CD4-positive, alpha-beta memory T cell (primary cell): ENCODE data around the gene GPR18. TPM values are rescaled to one million over a fixed set of nuclear protein-coding genes. Genes with fewer than 3 reads are reported as not detected.
"Not testable (repeated sequence)": the region's sequence is repeated elsewhere in the genome, so short reads cannot be mapped to it uniquely, and the experiment has no call there.

ENCODE experiments used
- CTCF ChIA-PET: fragments of 350-600 bp; sonication (Branson Sonifier 250); formaldehyde crosslinking; loops from one replicate; lab custom pipeline; 2021; ENCODE audit warnings: inconsistent platforms; ENCODE audit not compliant: partially characterized antibody; lab: Charles Lee
- POLR2A ChIA-PET: fragments of 350-600 bp; sonication (Branson Sonifier 250); formaldehyde crosslinking; loops from one replicate; lab custom pipeline; 2021; ENCODE audit not compliant: partially characterized antibody; lab: Charles Lee
- DNase-seq, 5 donors: peaks; one replicate each; pipeline versions ENCODE4 v3.0.0 to v3.0.0-alpha.2; 2020 to 2022; ENCODE audit warnings: mixed read lengths in 1 of 5
- H3K27ac ChIP-seq: one replicate; pipeline ENCODE4 v1.7.0; 2013; ENCODE audit warnings: low read depth, low read length
- H3K27me3 ChIP-seq: 2 replicates; pipeline ENCODE4 v1.7.0; 2013; ENCODE audit warnings: mild to moderate bottlenecking, low read length, moderate library complexity; ENCODE audit not compliant: insufficient read depth
- H3K36me3 ChIP-seq: 2 replicates; pipeline ENCODE4 v1.7.0; 2013; ENCODE audit warnings: mild to moderate bottlenecking, low read length, moderate library complexity; ENCODE audit not compliant: insufficient read depth
- H3K4me1 ChIP-seq: 2 replicates; pipeline ENCODE4 v1.7.0; 2013; ENCODE audit warnings: mild to moderate bottlenecking, low read length, moderate library complexity; ENCODE audit not compliant: insufficient read depth
- H3K4me3 ChIP-seq, 2 donors: one replicate each; pipeline ENCODE4 v1.7.0; 2013; ENCODE audit warnings: low read length in 2 of 2, mild to moderate bottlenecking in 1 of 2
- H3K9me3 ChIP-seq, 2 donors: one replicate each; pipeline ENCODE4 v1.7.0; 2013; ENCODE audit warnings: low read length in 2 of 2, control low read depth in 1 of 2; ENCODE audit not compliant: control insufficient read depth in 1 of 2
- H3K27ac Mint-ChIP-seq, 7 donors: one replicate each; pipeline ENCODE4 v1.8.0; 2020 to 2021; ENCODE audit warnings: mixed read lengths in 7 of 7, mild to moderate bottlenecking in 6 of 7, inconsistent platforms in 3 of 7, moderate library complexity in 3 of 7
- H3K27me3 Mint-ChIP-seq, 2 donors: one replicate each; pipeline ENCODE4 v1.8.0; 2020 to 2021; ENCODE audit warnings: mixed read lengths in 2 of 2
- H3K36me3 Mint-ChIP-seq, 2 donors: one replicate each; pipeline ENCODE4 v1.8.0; 2020 to 2021; ENCODE audit warnings: mixed read lengths in 2 of 2, inconsistent platforms in 1 of 2, mild to moderate bottlenecking in 1 of 2
- H3K4me1 Mint-ChIP-seq, 4 donors: one replicate each; pipeline ENCODE4 v1.8.0; 2020 to 2021; ENCODE audit warnings: mixed read lengths in 4 of 4, mild to moderate bottlenecking in 1 of 4
- H3K4me3 Mint-ChIP-seq, 8 donors: one replicate each; pipeline ENCODE4 v1.8.0; 2020 to 2021; ENCODE audit warnings: mixed read lengths in 8 of 8, mild to moderate bottlenecking in 7 of 8, moderate library complexity in 6 of 8, inconsistent platforms in 3 of 8
- H3K9me3 Mint-ChIP-seq, 8 donors: one replicate each; pipeline ENCODE4 v1.8.0; 2020 to 2021; ENCODE audit warnings: mixed read lengths in 8 of 8, mild to moderate bottlenecking in 5 of 8, inconsistent platforms in 3 of 8, moderate library complexity in 1 of 8
- intact Hi-C: fragments of 100-400 bp; cut with micrococcal nuclease; formaldehyde crosslinking; loops from one replicate; pipeline ENCODE4 v1.15.1; 2023
- polyA plus RNA-seq, 2 donors: library from polyadenylated mRNA; unstranded; fragments of 300-500 nt; fragmentation: Illumina TruSeq; gene quantifications; one replicate each; pipeline ENCODE4 v1.2.3, GENCODE V29; 2021
- total RNA-seq, 2 experiments: library from RNA; stranded (reverse); gene quantifications; one replicate each; pipeline ENCODE4 v1.2.3, GENCODE V29; 2021

The GPR18 gene
- total and polyA plus RNA-seq, 4 experiments from 2014 or later: 21.5 to 29.5 (median 22.9) TPM

DNA sequence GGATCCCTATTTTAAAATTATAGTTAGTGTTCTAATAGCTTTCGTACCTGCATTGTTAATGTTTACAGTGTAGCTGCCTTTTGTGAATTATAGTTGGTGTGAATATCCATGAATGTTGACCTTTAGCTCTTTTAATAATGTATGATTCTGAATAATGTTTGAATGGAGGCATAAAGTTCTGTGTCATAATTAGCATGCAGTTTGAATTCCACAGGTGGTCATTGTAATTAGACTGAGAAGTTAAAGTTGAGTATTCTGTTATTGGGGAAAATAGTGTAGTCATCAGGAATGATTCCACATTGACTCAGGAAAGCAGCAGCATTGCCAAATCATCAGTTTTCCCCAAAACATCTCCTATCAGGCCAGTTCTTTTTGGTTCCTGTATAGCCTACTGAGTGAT lies 12.1 kb downstream of the GPR18 start:
- Histone ChIP-seq H3K27ac (no peak overlapping the region), H3K9me3 (no peaks in the 10 kb centered on the region), H3K4me1 (peaks cover 14% of the 10 kb centered on the region), H3K4me3 (no peak overlapping the region), H3K36me3 (peaks cover 6% of the 10 kb centered on the region), H3K27me3 (no peaks in the 10 kb centered on the region)
- intact Hi-C loops: no loop called here
- POLR2A ChIA-PET: no interaction called here
- no peak for DNase-seq
- H3K4me1 Mint-ChIP-seq: peaks cover 16 to 37% (median 22%) of the 10 kb centered on the region in 4 donors
- H3K27ac Mint-ChIP-seq: peak overlapping the region in 2 of 7 donors; percentile 32 to 86
- no peak overlapping the region for H3K4me3 Mint-ChIP-seq
- H3K36me3 Mint-ChIP-seq: peaks cover 52 to 59% of the 10 kb centered on the region in 2 donors
- peaks cover 0 to 4% (median 0%) of the 10 kb centered on the region in 8 donors for H3K9me3 Mint-ChIP-seq
- CTCF ChIA-PET: interaction anchor here (0.6 to 2.0 kb wide), 7 partner anchors 8 to 502 kb away, joined by 3 to 7 read pairs (median 3); no protein-coding TSS in a partner anchor
- H3K27me3 Mint-ChIP-seq: no peaks in the 10 kb centered on the region

GRCh38 chr13:99237981-99238662 lies 20.1 kb downstream of the GPR18 start:
- Histone ChIP-seq H3K4me1 (peaks cover 62% of the 10 kb centered on the region), H3K9me3 (no peaks in the 10 kb centered on the region), H3K27me3 (no peaks in the 10 kb centered on the region), H3K27ac (peak overlapping the region; percentile 63), H3K36me3 (peaks cover 14% of the 10 kb centered on the region), H3K4me3 (peak overlapping the region in 1 of 2 donors; percentile 55)
- H3K9me3 Mint-ChIP-seq: peaks cover 0 to 2% (median 0%) of the 10 kb centered on the region in 8 donors
- peak in 3 of 5 donors; percentile 38 to 59 (median 42) for DNase-seq
- intact Hi-C loops: loop anchor here (1.0 to 5.0 kb wide), 5 partner anchors 9 to 36 kb away; partner anchors contain the start of gene UBAC2
- H3K27ac Mint-ChIP-seq: peak overlapping the region; percentile 84 to 99 (median 97)
- H3K4me1 Mint-ChIP-seq: peaks cover 39 to 71% (median 56%) of the 10 kb centered on the region in 4 donors
- POLR2A ChIA-PET: interaction anchor here (1.1 to 2.5 kb wide), 13 partner anchors 9 to 44 kb away, joined by 3 to 23 read pairs (median 5); partner anchors contain the start of genes GPR18 and UBAC2
- peak overlapping the region; percentile 86 to 92 (median 88) for H3K4me3 Mint-ChIP-seq
- H3K27me3 Mint-ChIP-seq: no peaks in the 10 kb centered on the region
- peaks cover 31% of the 10 kb centered on the region in 2 donors for H3K36me3 Mint-ChIP-seq
- CTCF ChIA-PET: interaction anchor here (1.0 to 2.3 kb wide), 5 partner anchors 8 to 62 kb away, joined by 3 to 13 read pairs (median 4); partner anchors contain the start of gene UBAC2

DNA sequence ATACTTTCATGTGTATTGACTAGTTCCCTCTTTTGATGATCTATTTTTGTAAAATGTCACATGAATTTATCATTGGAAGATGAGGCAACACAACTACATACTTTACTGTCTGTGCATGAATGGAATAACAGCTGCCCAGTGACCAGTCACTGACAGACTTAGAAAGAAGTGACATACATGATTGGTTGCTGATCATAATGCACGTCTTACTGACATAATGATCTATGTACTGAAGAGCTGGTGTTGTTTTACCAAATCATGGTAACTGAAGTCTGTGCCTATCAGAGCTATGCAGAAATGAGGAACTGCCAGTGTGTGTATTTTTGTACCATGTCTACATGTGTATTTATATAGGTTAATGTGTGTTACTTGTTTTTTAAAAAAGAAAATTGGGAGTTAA lies 26.5 kb downstream of the GPR18 start:
- peaks cover 14 to 18% of the 10 kb centered on the region in 2 donors for H3K36me3 Mint-ChIP-seq

GRCh38 chr13:99230991-99231390 lies 27.2 kb downstream of the GPR18 start:
- Histone ChIP-seq H3K4me3 (no peak overlapping the region), H3K27me3 (no peaks in the 10 kb centered on the region), H3K9me3 (no peaks in the 10 kb centered on the region), H3K36me3 (no peaks in the 10 kb centered on the region), H3K27ac (peak overlapping the region; percentile 35), H3K4me1 (peaks cover 80% of the 10 kb centered on the region)
- intact Hi-C loops: no loop called here
- DNase-seq: no peak
- Mint-ChIP-seq H3K27me3 (no peaks in the 10 kb centered on the region), H3K27ac (peak overlapping the region in 6 of 7 donors; percentile 37 to 84 (median 76)), H3K9me3 (no peaks in the 10 kb centered on the region), H3K4me1 (peaks cover 50 to 73% (median 60%) of the 10 kb centered on the region in 4 donors), H3K36me3 (peaks cover 14 to 21% of the 10 kb centered on the region in 2 donors), H3K4me3 (peak overlapping the region in 7 of 8 donors; percentile 13 to 53 (median 47))
- CTCF ChIA-PET: interaction anchor here (1.1 to 4.5 kb wide), 9 partner anchors 9 to 54 kb away, joined by 3 to 18 read pairs (median 10); partner anchors contain the start of genes GPR18 and UBAC2
- POLR2A ChIA-PET: interaction anchor here (0.9 to 3.2 kb wide), 8 partner anchors 12 to 68 kb away, joined by 3 to 21 read pairs (median 4); partner anchors contain the start of genes GPR18 and UBAC2

More for the DNA sequence above, 26.5 kb downstream of the GPR18 start:
- no peaks in the 10 kb centered on the region for H3K9me3 ChIP-seq
- H3K4me3 ChIP-seq: no peak overlapping the region
- Mint-ChIP-seq H3K27me3 (no peaks in the 10 kb centered on the region), H3K27ac (peak overlapping the region; percentile 58 to 91 (median 78)), H3K9me3 (no peaks in the 10 kb centered on the region), H3K4me1 (peaks cover 48 to 73% (median 59%) of the 10 kb centered on the region in 4 donors), H3K4me3 (peak overlapping the region in 7 of 8 donors; percentile 1 to 63 (median 40))
- no peaks in the 10 kb centered on the region for H3K27me3 ChIP-seq
- POLR2A ChIA-PET: interaction anchor here (2.5 to 3.2 kb wide), 3 partner anchors 12 to 31 kb away, joined by 11 to 21 read pairs (median 14); partner anchors contain the start of genes GPR18 and UBAC2
- peaks cover 80% of the 10 kb centered on the region for H3K4me1 ChIP-seq
- intact Hi-C loops: no loop called here
- no peak overlapping the region for H3K27ac ChIP-seq
- DNase-seq: no peak
- no peaks in the 10 kb centered on the region for H3K36me3 ChIP-seq
- CTCF ChIA-PET: interaction anchor here (0.6 to 4.5 kb wide), 11 partner anchors 13 to 783 kb away, joined by 3 to 18 read pairs (median 4); partner anchors contain the start of gene GPR18

DNA sequence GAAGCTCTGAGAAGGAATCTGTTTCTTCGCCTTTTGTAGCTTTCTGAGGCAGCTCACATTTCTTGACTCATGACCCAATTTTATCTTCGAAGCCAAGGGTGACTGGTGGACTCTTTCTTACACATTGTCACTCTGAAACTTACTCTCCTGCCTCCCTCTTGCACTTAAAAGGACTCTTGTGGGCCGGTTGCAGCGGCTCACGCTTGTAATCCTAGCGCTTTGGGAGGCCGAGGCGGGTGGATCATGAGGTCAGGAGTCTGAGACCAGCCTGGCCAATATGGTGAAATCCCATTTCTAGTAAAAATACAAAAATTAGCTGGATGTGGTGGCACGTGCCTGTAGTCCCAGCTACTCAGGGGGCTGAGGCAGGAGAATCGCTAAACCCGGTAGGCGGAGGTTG lies 27.6 kb downstream of the GPR18 start:
- H3K36me3 ChIP-seq, H3K4me3 ChIP-seq, intact Hi-C loops, H3K27me3 ChIP-seq, H3K27me3 Mint-ChIP-seq, H3K9me3 ChIP-seq, DNase-seq, H3K9me3 Mint-ChIP-seq: not testable (repeated sequence)
- Mint-ChIP-seq H3K27ac (peak overlapping the region in 6 of 7 donors; percentile 37 to 84 (median 76)), H3K4me3 (peak overlapping the region in 6 of 8 donors; percentile 21 to 53 (median 49)), H3K4me1 (peaks cover 53 to 73% (median 62%) of the 10 kb centered on the region in 4 donors), H3K36me3 (peaks cover 15 to 21% of the 10 kb centered on the region in 2 donors)
- Histone ChIP-seq H3K4me1 (peaks cover 80% of the 10 kb centered on the region), H3K27ac (peak overlapping the region; percentile 35)
- ChIA-PET POLR2A (interaction anchor here (0.9 to 3.2 kb wide), 8 partner anchors 11 to 68 kb away, joined by 3 to 21 read pairs (median 4); partner anchors contain the start of genes GPR18 and UBAC2), CTCF (interaction anchor here (1.1 to 4.5 kb wide), 10 partner anchors 10 to 54 kb away, joined by 3 to 18 read pairs (median 9); partner anchors contain the start of genes GPR18 and UBAC2)

DNA sequence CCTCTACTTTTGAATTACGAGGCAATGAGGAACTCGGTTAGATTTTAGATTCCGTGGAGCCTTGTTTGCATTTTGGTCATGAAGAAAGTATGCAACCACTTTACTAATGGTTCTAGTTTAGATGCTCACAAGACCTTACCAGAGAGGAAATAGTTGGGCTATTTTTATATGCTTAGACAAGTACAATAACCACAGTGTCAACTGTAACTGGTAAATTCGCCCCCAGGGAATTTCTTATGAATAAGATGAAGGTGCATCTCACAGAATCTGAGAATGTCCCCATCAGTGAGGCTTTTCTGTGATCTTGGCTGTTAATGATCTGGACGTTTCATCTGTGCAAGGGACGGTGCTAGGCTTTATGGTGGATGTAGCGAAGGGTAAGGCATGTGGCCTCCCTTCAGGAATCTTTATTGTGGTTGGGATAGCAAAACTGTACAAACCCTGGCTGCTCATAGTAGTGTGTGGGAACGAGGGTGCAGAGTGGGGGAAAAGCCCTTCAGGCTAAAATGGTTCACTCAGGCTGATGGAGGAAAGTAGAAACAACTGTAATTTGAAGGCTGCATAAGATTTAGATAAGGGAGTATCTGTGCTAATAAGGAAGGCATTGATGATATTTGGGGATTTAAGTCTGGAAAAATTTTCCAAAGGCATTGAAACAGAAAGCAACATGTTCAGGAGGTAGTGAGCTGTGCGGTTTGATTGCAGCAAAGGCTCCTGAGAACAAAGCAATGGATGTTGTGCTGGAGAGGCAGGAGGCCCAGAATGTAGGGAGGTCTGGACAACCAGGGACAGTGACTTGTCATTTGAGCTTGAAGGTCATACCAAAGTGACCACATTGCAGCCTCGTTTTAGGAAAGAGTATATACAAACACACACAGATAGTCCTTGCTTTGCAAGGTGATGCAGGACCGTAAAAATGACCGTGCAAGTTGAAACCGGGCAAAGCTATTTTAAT lies 29.2 kb downstream of the GPR18 start:
- Histone ChIP-seq H3K27ac (peak overlapping the region; percentile 52), H3K9me3 (no peaks in the 10 kb centered on the region), H3K36me3 (no peaks in the 10 kb centered on the region), H3K27me3 (no peaks in the 10 kb centered on the region), H3K4me1 (peaks cover 86% of the 10 kb centered on the region), H3K4me3 (no peak overlapping the region)
- peaks cover 15 to 21% of the 10 kb centered on the region in 2 donors for H3K36me3 Mint-ChIP-seq
- intact Hi-C loops: loop anchor here (1.0 to 2.0 kb wide), 3 partner anchors 9 to 14 kb away; no protein-coding TSS in a partner anchor
- POLR2A ChIA-PET: interaction anchor here (0.9 to 2.2 kb wide), 5 partner anchors 9 to 36 kb away, joined by 3 to 14 read pairs (median 3); partner anchors contain the start of gene UBAC2
- H3K27ac Mint-ChIP-seq: peak overlapping the region; percentile 63 to 92 (median 88)
- no peak for DNase-seq
- H3K4me3 Mint-ChIP-seq: peak overlapping the region; percentile 33 to 91 (median 78)
- H3K9me3 Mint-ChIP-seq: no peaks in the 10 kb centered on the region
- no peaks in the 10 kb centered on the region for H3K27me3 Mint-ChIP-seq
- peaks cover 56 to 75% (median 65%) of the 10 kb centered on the region in 4 donors for H3K4me1 Mint-ChIP-seq
- CTCF ChIA-PET: interaction anchor here (1.3 to 4.5 kb wide), 6 partner anchors 24 to 52 kb away, joined by 3 to 18 read pairs (median 10); partner anchors contain the start of genes GPR18 and UBAC2
